Bone marrow (tissue), 2 donors: ENCODE measurements around the gene CAP2.
"Not testable (repeated sequence)": the region's sequence is repeated elsewhere in the genome, so short reads cannot be mapped to it uniquely, and the experiment has no call there.

Experiments used
- DNase-seq, 2 donors: peaks; one replicate each; lab custom pipeline; 2025; lab: John Stamatoyannopoulos, UW

Gene CAP2

DNA sequence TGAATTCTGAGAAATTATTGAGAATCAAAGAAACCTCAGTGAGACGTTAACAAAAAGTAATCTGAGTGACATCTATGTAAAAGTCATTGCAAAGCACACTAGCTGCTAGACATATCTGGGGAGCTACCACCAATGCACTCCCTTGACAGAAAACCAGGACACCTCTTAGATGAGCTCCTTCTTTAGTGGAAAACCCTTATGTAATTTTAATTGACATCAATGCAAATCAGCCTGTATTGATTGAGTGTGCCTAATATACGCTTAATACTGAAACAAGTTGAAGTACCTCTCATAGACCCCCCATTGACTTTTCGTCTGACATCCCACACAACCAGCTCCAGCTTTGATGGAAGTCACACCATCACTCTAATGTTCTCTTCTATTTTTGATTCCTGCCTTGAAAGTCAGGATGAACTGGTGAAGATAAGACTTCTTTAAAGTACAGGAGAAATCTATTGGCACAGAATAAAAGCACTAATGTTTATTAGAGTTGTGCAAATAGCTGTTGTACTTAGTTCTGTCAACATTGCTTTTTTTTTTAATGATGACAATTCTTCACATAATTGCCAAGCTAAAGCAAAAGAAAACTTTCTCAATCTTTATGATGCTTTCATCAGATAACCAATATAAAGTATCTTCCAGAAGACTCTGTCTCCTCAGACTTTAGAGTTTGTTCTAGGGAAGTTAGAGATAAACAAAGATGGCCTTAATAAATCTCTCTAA, 108.7 kb downstream of the CAP2 start:
- DNase-seq: no peak

DNA sequence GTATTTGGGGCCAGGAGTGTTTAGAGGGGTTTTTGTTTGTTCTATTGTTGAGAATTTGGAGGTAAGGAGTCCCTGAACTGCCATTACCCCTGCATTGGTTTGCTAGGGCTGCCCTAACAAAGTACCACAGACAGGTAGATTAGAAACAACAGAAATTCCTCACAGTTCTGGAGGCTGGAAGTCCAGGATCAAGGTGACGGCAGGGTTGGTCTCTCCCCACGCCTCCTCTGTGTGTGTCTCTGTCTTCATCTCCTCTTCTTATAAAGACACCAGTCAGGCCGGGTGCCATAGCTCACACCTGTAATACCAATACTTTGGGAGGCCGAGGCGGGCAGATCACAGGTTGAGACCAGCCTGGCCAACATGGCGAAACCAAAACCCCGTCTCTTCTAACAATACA, 109.7 kb downstream of the CAP2 start:
- DNase-seq: no peak

DNA sequence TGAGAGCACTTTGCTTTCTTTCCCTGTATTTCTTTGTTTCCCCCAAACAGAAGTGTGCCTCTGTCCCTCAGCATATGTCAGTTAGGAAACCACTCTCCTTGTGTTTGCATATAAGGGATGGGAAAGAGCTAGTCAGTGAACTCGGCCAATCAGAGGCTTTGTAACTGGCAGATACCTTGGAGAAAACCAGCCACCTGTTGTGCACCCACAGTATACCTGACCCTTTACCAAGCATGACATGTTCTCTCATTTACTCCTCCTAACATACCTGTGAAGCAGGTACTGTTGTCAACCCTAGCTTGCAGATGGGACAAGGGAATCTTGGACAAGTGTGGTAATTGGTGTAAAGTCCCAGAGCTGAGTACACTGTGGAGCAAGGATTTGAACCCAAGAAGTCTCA, 110.6 kb downstream of the CAP2 start:
- DNase-seq: no peak

DNA sequence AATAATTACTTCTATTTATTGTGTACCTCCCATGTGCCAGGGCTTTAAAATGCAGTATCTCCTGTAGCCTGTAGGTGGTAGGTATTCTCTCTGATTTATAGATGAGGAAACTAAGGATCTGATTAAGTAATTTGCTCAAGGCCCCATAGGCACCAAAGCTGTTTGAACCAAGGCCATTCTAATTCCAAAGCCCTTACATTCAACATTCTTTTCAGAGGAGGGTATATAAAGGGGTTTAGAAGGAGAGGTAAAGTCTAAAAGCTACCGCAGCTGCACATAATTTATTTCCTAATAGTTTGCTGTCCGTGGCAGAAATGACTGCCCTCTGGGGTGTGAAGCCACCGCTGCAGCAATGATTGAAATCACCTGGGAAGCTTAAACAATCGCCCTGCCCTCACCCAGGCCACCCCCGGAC, 111.7 kb downstream of the CAP2 start:
- no peak for DNase-seq

DNA sequence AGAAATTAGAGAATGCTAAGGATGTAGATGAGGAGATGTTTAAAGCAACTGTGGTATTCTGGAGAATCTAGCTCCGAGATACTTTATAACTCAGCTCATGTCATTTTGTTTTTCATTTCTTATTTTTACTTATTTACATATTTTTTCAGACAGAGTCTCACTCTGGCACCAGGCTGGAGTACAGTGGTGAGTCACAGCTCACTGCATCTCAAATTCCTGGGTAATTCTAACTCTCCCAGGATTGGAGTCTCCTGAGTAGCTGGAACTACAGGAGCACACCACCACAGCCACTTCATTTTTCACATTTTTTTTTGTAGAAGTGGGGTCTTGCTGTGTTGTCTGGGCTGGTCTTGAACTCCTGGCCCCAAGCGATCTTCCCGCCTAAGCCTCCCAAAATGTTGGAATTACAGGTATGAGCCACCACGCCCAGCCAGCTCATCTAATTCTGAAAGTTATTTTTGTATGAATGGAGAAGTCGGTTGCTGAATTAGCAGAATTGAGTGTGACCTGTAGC, 112.4 kb downstream of the CAP2 start:
- no peak for DNase-seq

DNA sequence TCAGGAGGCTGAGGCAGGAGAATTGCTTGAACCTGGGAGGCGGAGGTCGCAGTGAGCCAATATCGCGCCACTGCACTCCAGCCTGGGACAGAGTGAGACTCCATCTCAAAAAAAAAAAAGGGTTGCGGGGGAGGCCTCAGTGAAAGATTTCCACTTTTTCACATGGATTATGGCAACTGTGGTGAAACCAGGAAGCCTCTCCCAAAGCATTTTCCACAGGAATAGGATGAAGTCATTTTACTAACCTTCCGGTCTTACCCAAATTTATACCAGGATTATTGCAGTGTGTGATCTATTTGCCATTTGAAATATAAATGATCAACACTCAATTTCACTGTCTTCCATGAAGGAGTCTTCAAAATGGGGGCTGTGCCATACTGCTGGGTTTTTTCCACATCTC, 113.1 kb downstream of the CAP2 start:
- DNase-seq: no peak

DNA sequence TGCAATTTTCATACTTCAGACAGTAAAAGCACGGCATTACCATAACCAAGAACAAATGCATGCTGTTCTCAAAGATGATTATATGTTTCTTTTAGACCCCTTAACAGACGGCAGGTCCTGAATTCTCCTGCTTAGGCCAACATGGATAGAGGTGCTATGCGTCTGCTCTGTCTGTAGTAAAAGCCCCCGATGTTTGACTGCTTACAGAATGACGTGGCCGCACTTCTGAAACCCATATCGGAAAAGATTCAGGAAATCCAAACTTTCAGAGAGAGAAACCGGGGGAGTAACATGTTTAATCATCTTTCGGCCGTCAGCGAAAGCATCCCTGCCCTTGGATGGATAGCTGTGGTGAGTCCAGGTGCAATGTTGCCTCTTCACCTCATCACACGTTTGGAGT, 113.6 kb downstream of the CAP2 start:
- DNase-seq: no peak

DNA sequence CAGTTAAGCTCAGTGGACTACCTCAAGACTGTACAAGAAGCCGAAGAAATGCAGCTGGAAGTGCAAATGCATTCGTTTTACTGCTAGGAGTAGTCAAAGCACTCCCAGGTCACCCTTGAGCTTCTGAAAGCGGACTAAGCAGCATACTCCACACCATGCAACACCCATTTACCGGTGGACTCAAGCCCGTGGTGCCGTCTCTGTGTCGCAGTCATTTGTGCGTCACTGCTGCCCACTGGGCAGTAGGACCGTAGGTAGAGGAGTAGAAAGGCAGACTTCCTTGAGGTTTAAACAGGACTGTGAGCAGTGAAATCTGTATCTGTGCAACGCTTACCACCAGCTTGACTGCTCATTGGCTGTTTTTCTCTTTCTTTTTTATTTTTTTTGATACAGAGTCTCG, 117.7 kb downstream of the CAP2 start:
- no peak for DNase-seq

DNA sequence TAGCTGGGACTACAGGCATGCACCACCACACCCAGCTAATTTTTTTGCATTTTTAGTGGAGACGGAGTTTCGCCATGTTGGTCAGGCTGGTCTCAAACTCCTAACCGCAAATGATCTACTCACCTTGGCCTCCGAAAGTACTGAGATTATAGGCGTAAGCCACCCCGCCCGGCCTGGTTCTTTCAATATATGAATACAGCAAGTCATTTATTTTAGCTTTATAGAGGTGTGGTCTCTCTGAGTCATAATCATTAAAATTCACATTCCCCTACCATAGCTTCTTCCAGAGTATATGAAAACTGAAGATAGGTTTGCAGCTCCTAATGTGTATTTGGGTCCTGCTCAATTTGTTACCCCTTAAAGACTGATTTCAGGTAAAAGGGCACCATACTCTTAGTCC, 118.2 kb downstream of the CAP2 start:
- DNase-seq: no peak

DNA sequence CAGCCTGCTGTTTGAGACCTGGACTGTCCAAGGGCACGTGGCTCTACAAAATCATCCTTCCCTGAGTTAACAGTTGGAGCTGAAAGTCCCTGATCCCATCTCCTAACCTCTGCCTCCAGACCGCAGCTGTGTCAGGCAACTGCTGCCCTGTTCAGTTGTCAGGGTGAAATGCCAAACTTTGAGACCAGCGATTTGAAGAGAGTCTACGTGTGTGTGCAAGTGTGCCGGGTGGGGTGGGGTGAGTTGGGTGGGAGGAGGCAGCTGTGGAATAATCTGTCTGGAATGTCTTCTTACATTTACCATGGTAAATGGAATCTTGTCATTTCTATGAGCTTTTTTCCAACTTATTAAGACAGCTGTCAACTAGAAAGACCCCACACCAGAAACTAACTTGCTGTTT, 125.7 kb downstream of the CAP2 start:
- DNase-seq: no peak

DNA sequence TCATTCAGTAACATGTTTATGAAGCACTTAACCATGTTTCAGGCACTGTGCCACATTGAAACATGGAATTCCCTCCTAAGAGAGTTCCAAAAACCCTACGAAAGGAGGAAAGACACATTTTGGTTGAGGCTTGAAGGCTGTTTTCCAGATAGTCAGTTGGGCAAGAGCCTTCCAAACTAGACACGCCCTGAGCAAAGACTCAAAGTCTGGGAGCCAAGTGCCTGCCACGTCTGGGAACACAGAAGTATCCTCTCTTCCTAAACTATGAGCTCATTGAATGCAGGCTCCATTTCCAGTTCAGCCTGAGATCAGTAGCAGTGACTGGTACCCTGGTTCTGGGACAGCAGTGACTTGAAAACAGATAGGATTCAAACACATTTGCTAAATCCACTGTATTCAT, 132.2 kb downstream of the CAP2 start:
- no peak for DNase-seq

DNA sequence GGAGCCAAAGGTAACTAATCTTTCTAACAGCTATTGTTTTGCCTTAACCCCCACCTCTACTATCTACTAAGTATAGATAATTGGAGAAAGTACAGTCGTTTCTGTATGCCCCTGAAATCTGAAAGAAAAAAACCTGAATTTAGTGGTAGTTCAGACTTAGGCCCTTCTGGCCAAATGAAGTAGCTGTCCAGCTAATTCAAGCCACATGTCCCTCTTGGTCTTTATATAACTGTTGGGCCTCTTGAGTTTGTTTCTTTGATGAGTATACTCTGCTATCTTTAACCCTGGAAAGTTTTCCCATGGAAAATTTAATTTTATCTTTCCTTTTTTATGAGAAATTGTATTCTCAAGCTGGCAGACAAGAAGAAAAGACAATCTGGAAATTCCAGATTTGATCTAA, 133.7 kb downstream of the CAP2 start:
- no peak for DNase-seq

DNA sequence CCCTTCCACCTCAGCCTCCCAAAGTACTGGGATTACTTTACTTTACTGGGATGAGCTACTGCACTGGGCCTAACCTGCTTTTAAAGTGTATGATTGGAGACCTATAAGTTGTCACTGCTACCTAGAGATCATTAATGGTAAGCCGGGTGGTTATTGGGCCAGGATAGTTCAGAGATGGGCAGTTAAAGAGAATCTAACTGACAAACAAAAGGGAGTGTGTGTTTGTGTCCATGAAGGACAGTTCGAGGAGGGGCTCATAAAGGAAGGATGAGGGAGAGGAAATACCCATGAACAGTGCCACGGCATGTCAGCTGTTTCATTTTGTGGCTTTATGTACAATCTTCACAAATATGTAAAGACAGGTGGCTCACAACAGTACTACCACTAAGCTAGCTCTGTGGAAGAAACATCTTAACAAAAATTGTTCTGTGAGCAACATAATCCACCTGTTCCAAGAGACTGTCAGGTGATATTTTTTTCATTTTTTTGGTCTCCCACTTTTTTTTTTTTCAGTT, 137.0 kb downstream of the CAP2 start:
- no peak for DNase-seq

DNA sequence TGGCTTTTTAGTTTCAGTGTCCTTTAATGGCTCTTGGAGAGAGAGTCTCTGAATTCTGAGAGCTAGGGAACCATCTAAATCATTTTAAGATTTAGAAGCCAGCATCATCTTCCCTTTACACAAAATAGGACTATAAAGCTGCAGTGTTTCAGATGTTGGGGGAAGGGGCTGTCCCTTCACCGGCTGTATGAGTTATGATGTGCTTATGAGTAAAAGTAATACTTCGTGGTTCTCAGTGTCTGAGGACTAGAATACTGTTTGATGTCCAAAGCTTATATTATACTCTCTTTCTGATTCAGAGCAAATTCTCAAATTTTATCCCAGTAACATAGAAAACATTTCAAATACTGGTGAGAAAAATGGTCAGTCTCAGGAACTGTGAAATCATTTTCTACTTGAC, 143.2 kb downstream of the CAP2 start:
- DNase-seq: no peak

DNA sequence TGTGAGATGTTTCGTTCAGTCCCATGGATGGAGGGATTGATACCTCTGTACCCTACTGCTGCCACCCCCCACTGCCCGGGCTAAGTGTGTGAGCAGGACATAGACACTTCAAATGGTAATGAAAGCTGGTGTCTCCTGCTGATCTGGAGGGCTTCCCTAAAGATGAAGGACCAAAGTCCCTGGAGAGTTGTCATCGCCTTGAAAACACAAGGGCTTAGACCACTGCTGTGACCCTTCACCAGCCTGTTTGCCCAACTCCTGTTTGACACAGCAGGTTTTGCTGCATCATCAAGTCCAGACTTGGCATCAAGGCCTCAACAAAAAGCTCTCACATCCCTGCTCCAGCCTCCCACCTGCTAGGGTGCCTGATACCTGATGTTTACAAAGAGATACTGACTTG, 148.8 kb downstream of the CAP2 start:
- DNase-seq: no peak

DNA sequence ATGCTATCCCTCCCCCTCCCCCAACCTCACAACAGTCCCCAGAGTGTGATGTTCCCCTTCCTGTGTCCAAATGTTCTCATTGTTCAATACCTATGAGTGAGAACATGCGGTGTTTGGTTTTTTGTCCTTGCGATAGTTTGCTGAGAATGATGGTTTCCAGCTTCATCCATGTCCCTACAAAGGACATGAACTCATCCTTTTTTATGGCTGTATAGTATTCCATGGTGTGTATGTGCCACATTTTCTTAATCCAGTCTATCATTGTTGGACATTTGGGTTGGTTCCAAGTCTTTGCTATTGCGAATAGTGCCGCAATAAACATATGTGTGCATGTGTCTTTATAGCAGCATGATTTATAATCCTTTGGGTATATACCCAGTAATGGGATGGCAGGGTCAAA, 152.3 kb downstream of the CAP2 start:
- not testable (repeated sequence) for DNase-seq

DNA sequence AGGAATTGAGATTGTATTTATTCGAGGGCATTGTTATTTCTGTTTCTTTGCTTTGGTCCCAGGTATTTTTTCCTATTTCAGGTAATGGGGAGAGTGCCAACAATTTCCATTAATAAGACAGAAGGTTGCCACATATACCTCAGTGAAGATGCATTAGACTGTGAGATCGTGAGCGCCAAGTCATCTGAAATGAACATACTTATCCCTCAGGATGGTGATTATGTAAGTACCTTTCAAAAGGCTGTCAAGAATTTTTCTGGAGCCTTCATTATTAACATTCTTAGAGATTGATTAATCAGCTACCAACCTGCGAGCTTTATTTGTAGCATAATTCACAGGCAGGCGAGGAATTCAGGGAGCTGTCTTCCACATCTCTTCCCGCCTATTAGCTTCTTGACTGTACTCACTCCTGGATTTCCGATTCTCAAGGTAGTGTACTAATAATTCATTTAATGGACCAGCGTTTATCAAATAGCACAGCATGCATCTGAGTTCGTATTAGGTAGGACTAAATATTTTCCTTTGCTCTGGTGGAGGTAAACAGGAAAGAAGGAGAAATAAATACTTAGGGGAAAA, 158.1 kb downstream of the CAP2 start:
- DNase-seq: no peak

DNA sequence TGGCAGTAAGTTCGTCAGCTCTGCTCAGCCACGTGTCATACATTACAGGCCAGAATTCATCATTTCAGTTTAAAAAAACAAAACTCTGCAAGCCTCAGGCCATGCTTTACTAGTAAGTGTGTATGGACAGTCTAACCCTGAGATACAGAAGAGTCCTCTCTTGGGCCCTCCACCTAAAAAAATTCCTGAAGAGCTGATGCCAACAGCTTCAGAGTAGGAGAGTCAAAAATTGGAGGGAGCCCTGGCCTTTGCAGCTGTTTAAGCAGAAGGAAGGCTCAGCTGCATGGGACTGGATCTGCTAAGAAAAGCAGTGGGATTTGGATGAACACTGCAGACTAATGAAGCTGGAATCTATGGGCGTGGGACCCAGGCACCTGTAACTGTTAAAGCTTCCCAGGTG, 159.5 kb downstream of the CAP2 start:
- no peak for DNase-seq

DNA sequence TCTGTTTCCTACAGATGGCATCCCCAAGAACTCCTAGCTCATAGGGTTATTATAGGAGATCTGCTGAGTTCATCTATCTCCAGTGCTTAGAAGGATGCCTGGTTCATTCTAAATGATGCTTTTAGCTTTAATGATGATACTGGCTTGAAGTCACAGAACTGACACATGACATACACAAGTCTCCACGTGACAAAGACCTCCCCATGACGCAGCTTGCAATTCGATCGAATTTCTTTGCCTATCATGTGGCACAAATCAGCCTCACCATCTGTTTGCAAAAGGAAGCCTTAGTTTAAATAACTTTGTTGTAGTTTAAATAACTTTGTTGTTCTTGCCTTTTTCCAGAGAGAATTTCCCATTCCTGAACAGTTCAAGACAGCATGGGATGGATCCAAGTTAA, 162.6 kb downstream of the CAP2 start:
- no peak for DNase-seq

DNA sequence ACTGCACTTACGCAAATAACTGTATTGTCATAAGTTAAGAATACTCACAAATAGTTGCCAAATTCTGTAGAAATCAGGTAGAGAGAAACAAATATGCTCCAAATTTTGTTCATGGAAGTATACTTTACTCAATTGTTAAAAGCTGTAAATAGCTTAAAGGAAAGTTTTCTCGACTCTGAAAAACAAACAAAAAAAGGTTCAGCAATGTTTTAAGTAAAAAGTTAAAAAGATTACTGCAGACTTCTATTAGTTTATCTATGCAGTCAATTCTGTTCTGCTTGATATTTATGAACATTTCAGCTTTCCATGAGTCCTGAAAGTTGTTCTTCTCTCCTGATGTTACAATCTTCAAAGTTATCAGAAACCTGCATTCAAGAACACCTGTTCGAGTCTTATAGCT, 169.2 kb downstream of the CAP2 start:
- no peak for DNase-seq

DNA sequence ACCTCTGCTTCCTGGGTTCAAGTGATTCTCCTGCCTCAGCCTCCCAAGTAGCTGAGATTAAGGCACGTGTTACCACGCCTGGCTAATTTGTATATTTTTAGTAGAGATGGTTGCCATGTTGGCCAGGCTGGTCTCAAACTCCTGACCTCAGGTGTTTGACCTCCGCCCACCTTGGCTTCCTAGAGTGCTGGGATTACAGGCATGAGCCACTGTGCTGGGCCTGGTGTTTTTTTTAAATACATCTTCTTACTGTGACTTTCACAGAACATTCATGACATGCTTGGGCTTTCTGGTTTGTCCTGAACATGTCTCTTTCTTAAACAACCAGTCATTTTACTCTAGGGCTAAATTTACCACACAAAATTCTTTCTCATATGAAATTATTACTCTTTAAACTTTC, 172.0 kb downstream of the CAP2 start:
- DNase-seq: no peak

DNA sequence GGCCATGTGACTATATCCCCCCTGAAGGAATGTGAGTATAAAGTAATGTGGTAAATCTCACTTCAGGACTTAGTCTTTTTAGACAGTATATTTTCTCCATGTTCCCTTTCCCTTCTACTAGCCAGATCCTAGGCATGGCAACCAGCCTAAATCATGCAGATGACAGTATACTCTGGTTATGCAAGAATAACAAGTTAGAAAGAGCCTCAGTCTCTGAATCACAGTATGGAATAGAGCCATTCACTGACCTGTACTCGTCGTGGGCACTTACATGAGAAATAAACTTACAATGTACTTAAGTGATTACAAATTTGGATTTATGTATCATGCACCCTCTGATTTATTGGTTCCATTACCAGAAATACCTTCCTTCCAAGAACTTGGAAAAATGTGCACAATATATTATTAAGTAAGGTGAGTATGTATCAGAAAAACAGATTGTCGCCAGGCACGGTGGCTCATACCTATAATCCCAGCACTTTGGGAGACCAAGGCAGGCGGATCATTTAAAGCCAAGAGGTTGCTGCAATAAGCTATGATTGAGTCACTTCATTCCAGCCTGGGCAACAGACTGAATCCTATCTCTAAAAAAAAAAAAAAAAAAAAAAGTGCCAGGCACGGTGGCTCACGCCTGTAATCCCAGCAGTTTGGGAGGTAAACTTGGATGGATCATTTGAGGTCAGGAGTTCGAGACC, 181.6 kb downstream of the CAP2 start:
- no peak for DNase-seq

DNA sequence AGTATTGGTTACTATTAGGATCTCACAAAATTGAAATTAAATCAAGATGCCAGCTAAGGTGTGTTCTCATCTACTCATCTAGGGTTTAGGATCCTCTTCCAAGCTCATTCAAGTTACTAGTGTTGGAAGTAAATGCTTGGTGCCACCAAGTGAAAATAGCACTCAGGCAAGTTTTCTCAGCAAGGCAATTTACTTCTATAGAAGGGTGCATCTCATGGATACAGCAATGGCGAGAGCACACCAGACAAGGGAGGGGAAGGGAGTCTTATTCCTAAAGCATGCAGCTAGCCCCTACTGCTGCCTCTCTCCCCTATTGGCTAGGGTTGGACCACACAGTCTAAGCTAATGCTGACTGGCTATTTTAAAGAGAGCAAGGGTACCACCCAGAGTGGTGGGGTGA, 183.7 kb downstream of the CAP2 start:
- no peak for DNase-seq
